GM19438 (cell line): ENCODE results near the gene UBTD1.
"Not testable (repeated sequence)": the region's sequence is repeated elsewhere in the genome, so short reads cannot be mapped to it uniquely, and the experiment has no call there.

Source experiments
- ATAC-seq: cut with Tn5 transposase; IDR thresholded peaks from one replicate; pipeline ENCODE4 v1.9.1; 2021; ENCODE audit warnings: low read depth; ENCODE audit not compliant: unreplicated experiment

Gene UBTD1

DNA sequence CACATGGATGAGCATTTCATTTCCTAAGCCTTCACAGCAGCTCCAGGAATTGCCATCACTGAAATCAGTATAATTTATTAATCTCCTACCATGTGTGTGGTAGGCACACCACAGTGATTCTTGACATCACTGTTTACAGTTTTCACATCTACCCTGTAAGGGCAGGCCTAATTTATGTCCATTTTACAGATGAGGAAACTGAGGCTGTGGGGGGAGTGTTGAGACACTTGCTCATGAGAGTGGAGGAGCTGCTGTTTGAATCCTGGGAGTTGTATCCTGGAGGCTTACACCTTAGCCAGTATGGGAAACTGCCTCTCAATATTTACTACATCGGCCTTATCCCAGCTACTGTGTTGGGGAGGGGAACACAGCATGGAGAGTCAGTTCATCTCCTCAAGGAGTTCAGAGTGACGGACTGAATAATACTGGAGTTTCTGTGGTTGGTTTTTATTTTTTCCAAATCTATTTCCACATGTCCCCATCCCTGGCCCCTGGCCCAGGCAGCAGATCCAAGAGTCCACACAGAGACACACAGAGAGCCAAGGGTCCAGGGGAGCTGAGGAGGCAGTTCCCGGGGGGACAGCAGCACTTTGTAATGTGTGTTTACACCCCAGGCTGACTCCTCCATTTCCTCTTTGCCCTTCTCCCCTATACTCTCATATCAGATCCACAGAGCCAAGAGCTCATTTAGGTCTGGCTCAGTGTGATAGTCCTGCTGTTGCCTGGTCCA is 13.2 kb downstream of the UBTD1 start:
- ATAC-seq: no peak

DNA sequence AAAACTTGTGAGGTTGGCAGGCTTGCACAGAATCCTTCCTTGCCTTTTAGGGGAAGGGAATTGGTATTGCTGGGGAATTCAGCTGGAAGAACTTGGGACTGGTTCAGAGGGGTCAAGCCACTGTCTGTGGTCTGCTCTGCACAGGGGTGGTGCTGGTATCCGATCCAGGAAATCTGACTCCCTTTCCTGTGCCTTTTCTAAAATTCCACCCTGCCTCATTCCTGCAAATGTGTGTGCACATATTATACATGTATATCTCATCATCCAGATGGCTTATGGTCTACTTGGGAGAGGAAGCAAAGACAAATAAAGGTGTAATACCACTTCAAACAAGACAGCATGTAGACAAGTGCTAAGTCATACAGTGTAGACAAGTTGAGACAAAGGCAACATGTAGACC is 14.3 kb downstream of the UBTD1 start:
- no peak for ATAC-seq

- no peak for ATAC-seq
Observed at GRCh38 chr10:97514344-97514743, 15.6 kb downstream of the UBTD1 start.

GRCh38 chr10:97515271-97515978 is 16.7 kb downstream of the UBTD1 start:
- ATAC-seq: no peak

GRCh38 chr10:97517096-97517750 is 18.5 kb downstream of the UBTD1 start:
- ATAC-seq: no peak

- ATAC-seq: no peak
Observed at GRCh38 chr10:97517778-97518300, 19.1 kb downstream of the UBTD1 start.

DNA sequence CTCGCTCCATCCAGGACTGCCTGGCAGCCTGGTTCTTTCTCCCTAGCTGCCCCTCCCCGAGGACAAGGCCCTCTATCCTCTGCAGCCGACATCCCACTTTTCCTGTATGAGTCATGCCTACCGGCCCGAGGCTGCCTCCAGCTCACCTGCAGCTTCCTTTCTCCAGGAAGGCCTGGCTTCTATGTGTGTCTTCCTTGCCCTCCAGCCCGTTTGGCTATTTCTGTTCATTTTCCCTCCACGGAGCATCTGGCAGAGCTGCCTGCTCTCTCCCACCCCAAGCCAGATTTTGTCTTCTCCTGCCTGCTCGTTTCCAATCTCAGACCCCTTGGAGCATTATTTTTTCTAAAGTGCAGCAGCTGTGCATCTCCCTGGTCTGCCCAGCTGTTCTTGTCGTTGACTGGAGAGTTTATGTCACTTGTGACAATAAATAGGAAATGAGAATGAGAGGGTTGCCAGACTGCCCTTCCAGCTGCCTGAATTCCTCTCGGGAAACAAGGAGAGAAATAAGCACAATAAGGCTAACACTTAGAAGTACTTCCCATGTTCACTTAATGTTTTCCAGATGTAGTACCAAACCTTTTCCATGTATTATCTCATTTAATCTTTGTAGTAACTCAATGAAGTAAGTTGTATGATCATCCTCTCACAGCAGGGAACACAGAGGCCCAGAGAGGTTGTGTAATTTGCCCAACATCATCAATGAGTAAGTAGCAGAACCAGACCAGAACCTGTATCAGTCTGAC is 19.7 kb downstream of the UBTD1 start:
- no peak for ATAC-seq

GRCh38 chr10:97519342-97519741 is 20.6 kb downstream of the UBTD1 start:
- ATAC-seq: no peak

GRCh38 chr10:97520520-97520919 is 21.8 kb downstream of the UBTD1 start:
- ATAC-seq: no peak

DNA sequence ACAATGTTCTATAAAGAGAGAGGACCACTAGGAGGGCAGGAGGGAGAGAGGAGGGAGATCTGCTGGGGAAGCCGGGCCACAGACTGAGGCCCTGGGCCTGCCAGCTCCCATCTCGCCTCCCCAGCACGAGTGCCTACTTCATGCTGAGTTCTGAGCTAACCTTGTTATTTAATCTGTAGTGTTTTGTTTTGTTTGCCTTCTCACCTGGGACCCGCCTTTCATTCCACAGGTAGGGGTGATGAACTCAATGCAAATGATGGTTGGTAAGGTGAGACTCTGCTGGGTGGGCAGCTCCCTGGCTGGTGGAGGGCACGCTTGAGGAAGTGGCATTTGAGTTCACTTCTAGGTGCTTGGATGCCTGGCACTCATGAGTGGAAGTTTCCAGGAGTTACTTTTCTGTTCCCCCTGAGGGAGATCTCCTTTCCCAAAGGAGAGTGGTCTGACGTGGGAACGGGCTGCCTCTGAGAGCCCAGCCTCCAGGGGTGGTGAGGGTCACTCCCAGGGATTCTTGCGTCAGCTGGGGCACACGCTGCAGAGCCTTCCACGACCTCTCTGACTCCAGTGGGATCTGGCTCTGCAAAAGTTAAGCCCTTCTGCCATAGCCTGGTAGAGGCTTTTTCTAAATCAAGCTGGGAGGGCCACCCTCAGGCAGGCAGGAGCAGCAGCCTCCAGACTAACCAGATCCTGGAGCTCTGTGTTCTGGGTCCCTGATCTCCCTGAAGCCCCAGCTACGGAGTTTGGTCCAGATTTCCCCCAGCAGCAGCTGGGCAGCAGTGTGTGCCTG is 22.4 kb downstream of the UBTD1 start:
- no peak for ATAC-seq

DNA sequence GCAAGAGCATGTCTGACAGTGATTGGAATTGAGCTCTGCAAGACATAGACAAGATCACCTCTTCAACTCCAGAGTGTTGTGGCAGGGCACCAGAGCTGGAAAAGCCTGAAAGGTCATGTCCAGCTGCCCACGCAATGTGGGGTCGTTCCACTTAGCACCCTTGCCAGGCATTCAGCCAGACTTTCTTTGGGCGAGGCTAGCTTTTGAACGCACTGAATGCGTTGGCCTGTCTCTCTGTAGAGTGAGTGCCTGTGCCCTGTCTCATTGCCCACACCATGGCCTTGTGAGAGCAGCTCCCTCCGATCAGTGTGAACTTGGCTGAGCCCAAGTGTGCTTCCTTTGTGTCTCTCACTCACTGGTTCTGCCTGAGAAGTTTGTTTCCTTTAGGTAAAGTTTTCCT is 23.3 kb downstream of the UBTD1 start:
- ATAC-seq: no peak

DNA sequence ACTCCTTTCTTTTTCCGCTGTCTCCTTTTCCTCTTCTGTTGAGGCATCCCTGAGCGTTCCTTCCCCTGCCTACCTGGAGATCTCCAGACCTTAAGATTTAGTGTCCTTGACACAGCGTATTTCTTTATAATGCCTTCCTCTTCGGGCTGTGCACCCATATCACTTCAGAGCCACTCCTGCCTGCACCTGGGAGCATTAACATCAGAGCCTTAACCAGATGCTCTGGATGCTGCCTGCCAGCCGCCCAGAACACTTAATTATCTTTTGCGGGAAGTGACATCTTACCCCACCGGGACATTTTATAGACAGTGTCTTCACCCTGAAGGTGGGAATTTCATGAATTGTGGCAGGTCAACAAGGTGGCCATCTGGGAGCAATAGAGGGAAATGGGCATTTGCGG is 24.2 kb downstream of the UBTD1 start:
- ATAC-seq: no peak

GRCh38 chr10:97525086-97525485 is 26.4 kb downstream of the UBTD1 start:
- ATAC-seq: no peak

- no peak for ATAC-seq
Observed at GRCh38 chr10:97525683-97526110, 27.0 kb downstream of the UBTD1 start.

- not testable (repeated sequence) for ATAC-seq
Observed at GRCh38 chr10:97528876-97529275, 30.2 kb downstream of the UBTD1 start.

DNA sequence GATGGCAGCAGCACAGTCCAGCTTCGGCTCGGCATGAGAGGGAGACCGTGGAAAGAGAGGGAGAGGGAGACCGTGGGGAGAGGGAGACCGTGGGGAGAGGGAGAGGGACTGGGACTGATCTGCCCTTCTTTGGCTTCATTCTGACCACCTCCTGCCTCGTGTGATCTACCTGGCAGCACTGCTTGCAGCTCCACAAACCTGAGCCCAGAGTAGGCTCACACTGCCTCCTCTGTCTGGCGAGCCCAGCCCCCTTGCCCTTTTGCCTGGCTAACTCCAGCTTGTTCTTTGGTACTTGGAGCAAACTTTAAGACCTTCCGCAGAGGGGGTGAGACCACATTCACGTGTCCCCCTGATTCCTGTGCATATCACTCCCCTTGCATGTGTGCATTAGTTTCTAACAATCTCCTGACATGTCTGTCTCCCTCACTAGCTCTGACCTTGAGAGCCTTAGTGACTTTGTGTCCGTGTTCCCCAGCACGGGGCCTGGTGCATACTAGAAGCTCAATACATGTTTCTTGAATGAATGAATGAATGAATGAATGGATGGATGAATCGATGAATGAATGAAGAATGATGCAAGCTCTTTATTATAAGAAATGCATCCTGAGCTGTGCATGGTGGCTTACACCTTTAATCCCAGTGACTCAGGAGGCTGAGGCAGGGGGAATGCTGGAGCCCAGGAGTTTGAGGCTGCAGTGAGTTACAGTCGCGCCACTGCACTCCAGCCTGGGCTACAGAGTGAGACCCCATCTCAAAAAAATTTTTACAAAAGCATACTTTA is 31.2 kb downstream of the UBTD1 start:
- ATAC-seq: no peak

- no peak for ATAC-seq
Observed at GRCh38 chr10:97531401-97531986, 32.8 kb downstream of the UBTD1 start.

GRCh38 chr10:97532935-97533671 is 34.4 kb downstream of the UBTD1 start:
- ATAC-seq: no peak
